GM12891 (cell line): Measurements from ENCODE around the gene ADCY5.

Source experiments
- POLR2A ChIP-seq: IDR thresholded peaks from 2 replicates; pipeline ENCODE4 v1.6.1; 2011; ENCODE audit warnings: low read depth, low read length, control low read depth
- POLR2AphosphoS5 ChIP-seq: IDR thresholded peaks from 2 replicates; pipeline ENCODE4 v1.6.1; 2011; ENCODE audit warnings: low read depth, low read length, control low read depth
- POU2F2 ChIP-seq: IDR thresholded peaks from 2 replicates; pipeline ENCODE4 v1.6.1; 2011; ENCODE audit warnings: low read depth, mild to moderate bottlenecking, control low read depth, low read length, moderate library complexity
- SPI1 ChIP-seq: IDR thresholded peaks from 2 replicates; pipeline ENCODE4 v1.6.1; 2011; ENCODE audit warnings: low read depth, low read length, control low read depth
- TAF1 ChIP-seq: IDR thresholded peaks from 2 replicates; pipeline ENCODE4 v1.6.1; 2011; ENCODE audit warnings: low read depth, low read length, control low read depth

- no peak for TF ChIP-seq POLR2AphosphoS5
- TF ChIP-seq POLR2A: no peak
- no peak for TF ChIP-seq SPI1
- no peak for TF ChIP-seq POU2F2
- no peak for TF ChIP-seq TAF1
Observed at GRCh38 chr3:123374016-123374415, 74.9 kb downstream of the ADCY5 start.
